Measurements from ENCODE around the gene NAGPA. TPM values are rescaled to one million over a fixed set of nuclear protein-coding genes. Genes with fewer than 3 reads are reported as not detected.

The NAGPA gene
- total and polyA plus RNA-seq, 2 of the 8 experiments (the other 6 are each of a cell fraction or from before 2014, with no cell fraction given), result 10.1 to 13.2 TPM

DNA sequence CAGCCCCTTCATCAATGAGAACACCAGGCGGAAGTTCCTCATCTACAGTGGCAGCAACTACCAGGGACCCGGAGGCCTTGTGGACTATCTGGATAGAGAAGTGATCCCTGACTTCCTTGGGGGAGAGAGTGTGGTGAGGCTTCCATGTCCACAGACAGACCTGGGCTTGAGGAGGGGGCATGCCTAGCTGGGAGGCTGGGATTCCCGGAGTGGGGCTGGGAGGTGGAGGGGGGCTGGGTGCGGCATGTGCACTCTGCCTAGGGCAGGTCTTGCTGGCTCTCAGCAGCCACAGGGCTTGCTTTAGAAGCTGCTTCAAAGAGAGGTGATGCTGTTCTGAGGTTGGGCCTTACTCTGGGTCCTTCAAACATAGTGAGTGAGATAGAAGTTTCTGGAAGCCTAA, 27.8 kb downstream of the NAGPA start:
- Histone ChIP-seq H3K4me3 (ENCODE audit: extremely low read depth in 1 of 4, insufficient read depth in 2 of 4, low read depth in 3 of 4, low read length in 4 of 4) (no peak overlapping the region), H3K56ac (replicated peaks; ENCODE audit: insufficient read length, low read depth, low read length) (no peak overlapping the region), H3K4me1 (replicated peaks in 1 of 4; ENCODE audit: control insufficient read depth in 3 of 4, insufficient read depth in 4 of 4, low read length in 3 of 4) (no peaks in the 10 kb centered on the region; a peak in 1 of 7 replicates), H3K79me1 (ENCODE audit: low read depth, low read length) (no peaks in the 10 kb centered on the region; the same call in 1 of the 2 replicates), H2BK12ac (ENCODE audit: low read depth, low read length) (no peak overlapping the region), H2BK120ac (replicated peaks; ENCODE audit: low read depth, low read length) (no peak overlapping the region), H3K27ac (ENCODE audit: low read depth, low read length) (no peak overlapping the region), H3K14ac (ENCODE audit: insufficient read length) (no peak overlapping the region), H4K8ac (ENCODE audit: extremely low read depth, insufficient read depth, low read length) (no peak overlapping the region; the same call in 1 of the 2 replicates), H2AFZ (ENCODE audit: low read length) (no peak overlapping the region), H3K9me3 (ENCODE audit: insufficient read depth in 2 of 2, low read depth in 1 of 2, low read length in 1 of 2) (no peaks in the 10 kb centered on the region), H3K4me2 (ENCODE audit: insufficient read depth in 1 of 2, low read depth in 2 of 2, low read length in 2 of 2) (no peak overlapping the region), H3K36me3 (ENCODE audit: control insufficient read depth in 2 of 4, insufficient read depth in 4 of 4, low read length in 3 of 4) (no peaks in the 10 kb centered on the region), H3K9ac (replicated peaks in 1 of 4; ENCODE audit: extremely low read depth in 1 of 4, low read depth in 3 of 4, low read length in 3 of 4) (no peak overlapping the region), H3K23ac (ENCODE audit: insufficient read length) (no peak overlapping the region), H2BK15ac (ENCODE audit: low read length) (no peak overlapping the region), H3K27me3 (replicated peaks in 1 of 4; ENCODE audit: control insufficient read depth in 3 of 4, extremely low read depth in 1 of 4, insufficient read depth in 3 of 4, low read length in 3 of 4) (no peaks in the 10 kb centered on the region), H3K18ac (ENCODE audit: extremely low read depth, low read length) (no peak overlapping the region), H4K5ac (ENCODE audit: insufficient read length, low read depth, low read length) (no peak overlapping the region), H4K20me1 (replicated peaks in 1 of 2; ENCODE audit: control insufficient read depth in 1 of 2, insufficient read depth in 2 of 2, low read length in 2 of 2) (no peaks in the 10 kb centered on the region), H4K91ac (replicated peaks; ENCODE audit: insufficient read length, low read length) (no peak overlapping the region), H2BK5ac (ENCODE audit: low read depth, low read length) (no peak overlapping the region), H3K4ac (replicated peaks; ENCODE audit: insufficient read length, low read depth, low read length) (no peak overlapping the region), H3K79me2 (ENCODE audit: control insufficient read depth in 1 of 2, insufficient read depth in 2 of 2, low read length in 2 of 2) (no peaks in the 10 kb centered on the region), H2AK5ac (ENCODE audit: low read depth, low read length) (no peak overlapping the region), H2BK20ac (ENCODE audit: low read length) (no peak overlapping the region), H3K23me2 (ENCODE audit: low read depth, low read length) (no peaks in the 10 kb centered on the region)
- no peak for DNase-seq (ENCODE audit: low read depth in 1 of 2, low spot score in 2 of 2)
- no peak for TF ChIP-seq CHD1 (IDR thresholded peaks at IDR 0.05; ENCODE audit: low read depth, low read length)
- TF ChIP-seq NANOG (IDR thresholded peaks at IDR 0.05; ENCODE audit: insufficient read depth, low read depth, low read length, poor library complexity, severe bottlenecking), result no peak
- no peak for TF ChIP-seq SP4 (IDR thresholded peaks at IDR 0.05; ENCODE audit: low read length)
- no peak for TF ChIP-seq PHF8 (conservative IDR thresholded peaks at IDR 0.05; ENCODE audit: low read depth, low read length)
- TF ChIP-seq SIX5 (IDR thresholded peaks at IDR 0.05; ENCODE audit: low read depth, low read length), result no peak
- TF ChIP-seq POLR2A (IDR thresholded peaks at IDR 0.05; ENCODE audit: control extremely low read depth in 1 of 2, low read depth in 2 of 2, low read length in 2 of 2), result no peak
- ChIA-PET CTCF (ENCODE audit: partially characterized antibody) (interaction anchor here (0.6 to 1.3 kb wide), 4 partner anchors 9 to 1011 kb away, joined by 3 read pairs; no protein-coding TSS in a partner anchor), POLR2A (ENCODE audit: partially characterized antibody) (interaction anchor here (1.2 kb wide), 1 partner anchor 18 kb away, joined by 3 read pairs; no protein-coding TSS in a partner anchor)
- no peak for FAIRE-seq
- 83% methylated on average over 4 of the region's 4 CpGs; no CpG with 5 or more reads in 1 of the 2 experiments for WGBS, 2 experiments (ENCODE audit: extremely low coverage in 1 of 2, insufficient coverage in 1 of 2, insufficient read length in 1 of 2, insufficient replicate concordance in 2 of 2, low coverage in 1 of 2, low lambda C conversion rate in 2 of 2, missing lambda C conversion rate in 1 of 2)

Data from H1 (cell line).